RPMI7951 (cell line): ENCODE data around the gene HIBADH. TPM values are rescaled to one million over a fixed set of nuclear protein-coding genes. Genes with fewer than 3 reads are reported as not detected.
"Not testable (repeated sequence)": the region's sequence is repeated elsewhere in the genome, so short reads cannot be mapped to it uniquely, and the experiment has no call there.

Experiments used
- DNase-seq: peaks from one replicate; pipeline ENCODE4 v3.0.0-alpha.2; 2012; ENCODE audit warnings: low read depth
- total RNA-seq: library from RNA; depleted of rRNA; stranded (reverse); fragments of >200 nt; shearing (Covaris generic); gene quantifications from 2 replicates; pipeline ENCODE4 v1.2.3, GENCODE V29; 2014

The HIBADH gene
- total RNA-seq, 1 experiment from 2014 or later: 80.4 TPM

GRCh38 chr7:27602766-27603165, 59.9 kb downstream of the HIBADH start:
- DNase-seq: no peak

- no peak for DNase-seq
These were observed 61.5 kb downstream of the HIBADH start for GRCh38 chr7:27601217-27601616.

GRCh38 chr7:27600247-27600646, 62.4 kb downstream of the HIBADH start:
- DNase-seq: no peak

- no peak for DNase-seq
These were observed 67.7 kb downstream of the HIBADH start for GRCh38 chr7:27595009-27595408.

- DNase-seq: no peak
These were observed 69.5 kb downstream of the HIBADH start for GRCh38 chr7:27593226-27593625.

- DNase-seq: no peak
These were observed 72.3 kb downstream of the HIBADH start for GRCh38 chr7:27590416-27590815.

GRCh38 chr7:27587429-27587828, 75.3 kb downstream of the HIBADH start:
- DNase-seq: no peak

GRCh38 chr7:27586825-27587224, 75.9 kb downstream of the HIBADH start:
- no peak for DNase-seq

- no peak for DNase-seq
These were observed 76.8 kb downstream of the HIBADH start for GRCh38 chr7:27585781-27586447.

- DNase-seq: no peak
These were observed 80.8 kb downstream of the HIBADH start for GRCh38 chr7:27581906-27582305.

GRCh38 chr7:27581119-27581518, 81.6 kb downstream of the HIBADH start:
- DNase-seq: no peak

- peak; percentile 4 for DNase-seq
These were observed 83.1 kb downstream of the HIBADH start for GRCh38 chr7:27579565-27579964.

GRCh38 chr7:27578169-27578568, 84.5 kb downstream of the HIBADH start:
- not testable (repeated sequence) for DNase-seq

- DNase-seq: peak; percentile 52
These were observed 86.2 kb downstream of the HIBADH start for GRCh38 chr7:27576360-27576944.

- DNase-seq: no peak
These were observed 87.1 kb downstream of the HIBADH start for GRCh38 chr7:27575613-27576012.

GRCh38 chr7:27569106-27569505, 93.6 kb downstream of the HIBADH start:
- DNase-seq: no peak

GRCh38 chr7:27567266-27567665, 95.4 kb downstream of the HIBADH start:
- DNase-seq: no peak

- DNase-seq: no peak
These were observed 97.7 kb downstream of the HIBADH start for GRCh38 chr7:27564881-27565482.

- peak; percentile 54 for DNase-seq
These were observed 101.9 kb downstream of the HIBADH start for GRCh38 chr7:27560706-27561235.

GRCh38 chr7:27555670-27556069, 107.0 kb downstream of the HIBADH start:
- no peak for DNase-seq

- no peak for DNase-seq
These were observed 107.9 kb downstream of the HIBADH start for GRCh38 chr7:27554826-27555225.

GRCh38 chr7:27553273-27553672, 109.4 kb downstream of the HIBADH start:
- DNase-seq: no peak

GRCh38 chr7:27551803-27552400, 110.8 kb downstream of the HIBADH start:
- DNase-seq: no peak
